PFSK-1 (cell line): ENCODE measurements around the gene NRXN3.

Source experiments
- FOXP2 ChIP-seq: optimal IDR thresholded peaks from 2 replicates; pipeline ENCODE3; 2011; ENCODE audit warnings: borderline replicate concordance, control low read depth, inconsistent platforms; ENCODE audit not compliant: insufficient read depth; ENCODE audit errors: extremely low read length, extremely low read depth
- POLR2AphosphoS5 ChIP-seq: IDR thresholded peaks from 2 replicates; pipeline ENCODE4 v1.6.1; 2012; ENCODE audit warnings: low read depth, mild to moderate bottlenecking, control low read depth, low read length, moderate library complexity
- REST ChIP-seq, 2 experiments: IDR thresholded peaks; 2 replicates each; pipeline versions ENCODE4 v1.6.1 to v1.8.0; 2011 to 2012; ENCODE audit warnings: low read depth in 2 of 2, low read length in 2 of 2, control low read depth in 1 of 2, inconsistent platforms in 1 of 2, mild to moderate bottlenecking in 1 of 2, moderate library complexity in 1 of 2; ENCODE audit not compliant: insufficient read depth in 1 of 2
- SIN3A ChIP-seq: IDR thresholded peaks from 2 replicates; pipeline ENCODE4 v1.6.1; 2012; ENCODE audit warnings: mild to moderate bottlenecking, low read length, moderate library complexity, borderline replicate concordance; ENCODE audit not compliant: insufficient read depth
- TAF1 ChIP-seq: IDR thresholded peaks from 2 replicates; pipeline ENCODE4 v1.6.1; 2012; ENCODE audit warnings: low read length, control low read depth, borderline replicate concordance; ENCODE audit not compliant: insufficient read depth

Gene NRXN3

GRCh38 chr14:79415726-79416125 lies 1245.6 kb downstream of the NRXN3 start:
- TF ChIP-seq FOXP2 (no peak), TAF1 (no peak), REST (IDR thresholded peaks at IDR 0.05; ENCODE audit: insufficient read depth in 1 of 2, low read depth in 2 of 2, low read length in 2 of 2) (no peak), SIN3A (no peak), POLR2AphosphoS5 (no peak)

- TF ChIP-seq SIN3A, result no peak
Observed at GRCh38 chr14:79417961-79418360, 1247.8 kb downstream of the NRXN3 start.

- TF ChIP-seq REST (IDR thresholded peaks at IDR 0.05; ENCODE audit: insufficient read depth in 1 of 2, low read depth in 2 of 2, low read length in 2 of 2) (no peak), SIN3A (no peak), POLR2AphosphoS5 (no peak), FOXP2 (no peak), TAF1 (no peak)
Observed at GRCh38 chr14:79418649-79419415, 1248.7 kb downstream of the NRXN3 start.

GRCh38 chr14:79419571-79420327 lies 1249.6 kb downstream of the NRXN3 start:
- TF ChIP-seq SIN3A, result no peak
- no peak for TF ChIP-seq REST (IDR thresholded peaks at IDR 0.05; ENCODE audit: insufficient read depth in 1 of 2, low read depth in 2 of 2, low read length in 2 of 2)
- TF ChIP-seq FOXP2, result no peak
- TF ChIP-seq POLR2AphosphoS5, result no peak
- TF ChIP-seq TAF1, result no peak

DNA sequence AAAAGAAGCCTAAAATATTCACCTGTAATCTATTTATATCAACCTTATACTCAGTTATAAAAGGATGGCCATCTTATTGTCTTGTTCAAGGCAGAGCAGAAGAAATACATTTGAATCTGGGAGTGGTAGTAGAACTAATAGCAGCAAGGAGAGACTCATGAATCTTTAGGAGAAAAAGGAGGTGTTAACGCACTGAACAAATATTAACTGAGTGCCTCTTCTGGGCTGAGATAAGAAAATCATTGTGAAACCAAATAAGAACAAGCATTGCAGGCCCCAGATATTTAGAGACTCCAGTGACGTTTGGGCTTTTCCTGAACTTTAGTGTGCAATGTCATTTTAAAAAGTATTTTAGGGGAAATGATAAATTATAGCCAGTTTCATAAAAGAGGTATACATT lies 1250.6 kb downstream of the NRXN3 start:
- TF ChIP-seq SIN3A (no peak), TAF1 (no peak), REST (IDR thresholded peaks at IDR 0.05; ENCODE audit: insufficient read depth in 1 of 2, low read depth in 2 of 2, low read length in 2 of 2) (no peak), FOXP2 (no peak), POLR2AphosphoS5 (no peak)
